Tibial nerve (tissue), 4 donors: Measurements from ENCODE around the gene PLCB4. TPM values are rescaled to one million over a fixed set of nuclear protein-coding genes. Genes with fewer than 3 reads are reported as not detected.

Source experiments
- DNase-seq, 2 donors: peaks; one replicate each; pipeline ENCODE4 v3.0.0-alpha.2; 2019; ENCODE audit warnings: low spot score in 2 of 2
- H3K27ac ChIP-seq, 4 donors: fragments of 200-600 bp; sonication (generic) in 3 of 4; one replicate each; pipeline ENCODE4 v1.5.1; 2017 to 2019; ENCODE audit warnings: mild to moderate bottlenecking in 1 of 4
- H3K27me3 ChIP-seq, 2 donors: fragments of 200-600 bp; sonication (generic) in 1 of 2; one replicate each; pipeline versions ENCODE4 v1.5.1 to v1.6.0; 2017 to 2019
- H3K36me3 ChIP-seq, 3 donors: fragments of 200-600 bp; sonication (generic); one replicate each; pipeline ENCODE4 v1.5.1; 2018 to 2019
- H3K4me1 ChIP-seq, 4 donors: fragments of 200-600 bp; sonication (generic) in 3 of 4; one replicate each; pipeline ENCODE4 v1.5.1; 2017 to 2019
- H3K4me3 ChIP-seq, 4 donors: fragments of 200-600 bp; sonication (generic) in 3 of 4; one replicate each; pipeline ENCODE4 v1.5.1; 2017 to 2019; ENCODE audit warnings: mild to moderate bottlenecking in 1 of 4, moderate library complexity in 1 of 4
- H3K9me3 ChIP-seq, 4 donors: fragments of 200-600 bp; sonication (generic) in 3 of 4; one replicate each; pipeline ENCODE4 v1.5.1; 2017 to 2019
- CTCF ChIP-seq, 5 experiments: fragments of 200-600 bp in 3 of 5; fragments of 450-650 bp in 2 of 5; sonication (generic) in 3 of 5; IDR thresholded peaks; one replicate each; pipeline ENCODE4 v1.5.1; 2016 to 2019; ENCODE audit warnings: antibody characterized with exemption in 5 of 5, mild to moderate bottlenecking in 3 of 5, moderate library complexity in 2 of 5
- EP300 ChIP-seq, 2 donors: sonication (generic); formaldehyde crosslinking; IDR thresholded peaks; one replicate each; pipeline ENCODE4 v1.6.1; 2017; ENCODE audit warnings: antibody characterized with exemption in 2 of 2, mild to moderate bottlenecking in 1 of 2
- POLR2A ChIP-seq, 2 donors: fragments of 450-650 bp; IDR thresholded peaks; one replicate each; pipeline ENCODE4 v1.6.1; 2017; ENCODE audit warnings: antibody characterized with exemption in 2 of 2, mild to moderate bottlenecking in 2 of 2, moderate library complexity in 2 of 2
- WGBS, 2 donors: methylation state at CpG; one replicate each; pipeline ENCODE4 v1.1.5; 2018; 5-methylcytosine and 5-hydroxymethylcytosine counted together
- total RNA-seq, 4 donors: library from RNA; depleted of rRNA; stranded (reverse); fragments of >200 nt; gene quantifications; one replicate each; pipeline ENCODE4 v1.1.0, GENCODE V29; 2016

The PLCB4 gene
- total RNA-seq, 4 donors from 2014 or later, result 35.7 to 52.9 (median 40.1) TPM

GRCh38 chr20:9454791-9455190 lies 385.9 kb downstream of the PLCB4 start:
- H3K4me3 ChIP-seq, result no peak overlapping the region
- no peak overlapping the region for H3K27ac ChIP-seq
- H3K4me1 ChIP-seq, result no peaks in the 10 kb centered on the region
- no peaks in the 10 kb centered on the region for H3K9me3 ChIP-seq
- peaks cover 0 to 8% (median 0%) of the 10 kb centered on the region in 3 donors for H3K36me3 ChIP-seq
- TF ChIP-seq POLR2A (IDR thresholded peaks at IDR 0.05) (no peak), EP300 (IDR thresholded peaks at IDR 0.05) (no peak), CTCF (IDR thresholded peaks at IDR 0.05) (no peak)
- no peak for DNase-seq
- 75 to 79% methylated on average over 2 of the region's 2 CpGs for WGBS, 2 donors
- no peaks in the 10 kb centered on the region for H3K27me3 ChIP-seq

- TF ChIP-seq CTCF (IDR thresholded peaks at IDR 0.05), result no peak
- no peak for TF ChIP-seq POLR2A (IDR thresholded peaks at IDR 0.05)
- no peak for TF ChIP-seq EP300 (IDR thresholded peaks at IDR 0.05)
- Histone ChIP-seq H3K36me3 (peaks cover 0 to 12% (median 0%) of the 10 kb centered on the region in 3 donors), H3K27me3 (no peaks in the 10 kb centered on the region), H3K27ac (no peak overlapping the region), H3K4me3 (no peak overlapping the region), H3K9me3 (no peaks in the 10 kb centered on the region), H3K4me1 (peaks cover 0 to 17% (median 2%) of the 10 kb centered on the region in 4 donors)
- DNase-seq, result no peak
- WGBS, 2 donors, result 81 to 82% methylated on average over 2 of the region's 2 CpGs
Measured at GRCh38 chr20:9457136-9457535, 388.2 kb downstream of the PLCB4 start.

- 57 to 60% methylated on average over 1 of the region's 1 CpG for WGBS, 2 donors
- H3K4me1 ChIP-seq, result peaks cover 0 to 17% (median 2%) of the 10 kb centered on the region in 4 donors
- H3K27me3 ChIP-seq, result no peaks in the 10 kb centered on the region
- H3K4me3 ChIP-seq, result no peak overlapping the region
- no peak for TF ChIP-seq CTCF (IDR thresholded peaks at IDR 0.05)
- no peak for TF ChIP-seq POLR2A (IDR thresholded peaks at IDR 0.05)
- no peak for TF ChIP-seq EP300 (IDR thresholded peaks at IDR 0.05)
- H3K27ac ChIP-seq, result no peak overlapping the region
- no peak for DNase-seq
- H3K9me3 ChIP-seq, result no peaks in the 10 kb centered on the region
- H3K36me3 ChIP-seq, result peaks cover 0 to 12% (median 0%) of the 10 kb centered on the region in 3 donors
Measured at GRCh38 chr20:9458138-9458796, 389.4 kb downstream of the PLCB4 start.

GRCh38 chr20:9460518-9460917 lies 391.6 kb downstream of the PLCB4 start:
- Histone ChIP-seq H3K9me3 (no peaks in the 10 kb centered on the region), H3K27me3 (no peaks in the 10 kb centered on the region), H3K4me3 (no peak overlapping the region), H3K4me1 (peaks cover 0 to 17% (median 2%) of the 10 kb centered on the region in 4 donors), H3K36me3 (peaks cover 0 to 12% (median 0%) of the 10 kb centered on the region in 3 donors), H3K27ac (peak overlapping the region in 1 of 4 donors; percentile 16)
- WGBS, 2 donors, result 29 to 35% methylated on average over 2 of the region's 2 CpGs
- no peak for DNase-seq
- TF ChIP-seq EP300 (IDR thresholded peaks at IDR 0.05), result no peak
- no peak for TF ChIP-seq CTCF (IDR thresholded peaks at IDR 0.05)
- TF ChIP-seq POLR2A (IDR thresholded peaks at IDR 0.05), result no peak

- TF ChIP-seq POLR2A (IDR thresholded peaks at IDR 0.05), result no peak
- peak; percentile 22 to 38 (median 27) for TF ChIP-seq CTCF (IDR thresholded peaks at IDR 0.05)
- no peak for TF ChIP-seq EP300 (IDR thresholded peaks at IDR 0.05)
Measured at GRCh38 chr20:9467995-9468394, 399.1 kb downstream of the PLCB4 start.

More at GRCh38 chr20:9467995-9468394, 399.1 kb downstream of the PLCB4 start:
- Histone ChIP-seq H3K4me1 (no peaks in the 10 kb centered on the region), H3K4me3 (no peak overlapping the region), H3K27ac (no peak overlapping the region), H3K36me3 (peaks cover 0 to 33% (median 0%) of the 10 kb centered on the region in 3 donors), H3K9me3 (no peaks in the 10 kb centered on the region), H3K27me3 (no peaks in the 10 kb centered on the region)
- DNase-seq, result no peak
- 24 to 30% methylated on average over 3 of the region's 3 CpGs for WGBS, 2 donors
